K562 (cell line): Measurements from ENCODE around the gene PHC3. TPM values are rescaled to one million over a fixed set of nuclear protein-coding genes. Genes with fewer than 3 reads are reported as not detected.

Experiments
- ARID1B ChIP-seq: fragments of 450-650 bp; IDR thresholded peaks from 2 replicates; pipeline ENCODE4 v1.6.1; 2016; ENCODE audit warnings: antibody characterized with exemption, mild to moderate bottlenecking, inconsistent platforms
- CBFB ChIP-seq: sonication (generic); formaldehyde crosslinking; IDR thresholded peaks from 2 replicates; pipeline ENCODE4 v1.4.0; 2020; ENCODE audit warnings: mild to moderate bottlenecking, missing genetic modification reagents
- FOXK1 ChIP-seq: sonication (generic); formaldehyde crosslinking; IDR thresholded peaks from 2 replicates; pipeline ENCODE4 v1.8.0; 2022; ENCODE audit warnings: missing genetic modification reagents, mild to moderate bottlenecking, borderline replicate concordance
- HDGF ChIP-seq: fragments of 450-650 bp; IDR thresholded peaks from 2 replicates; pipeline ENCODE4 v1.6.1; 2016
- HMG20A ChIP-seq: fragments of 450-650 bp; formaldehyde crosslinking; conservative IDR thresholded peaks from 2 replicates; pipeline ENCODE4 v1.4.0; 2020; ENCODE audit warnings: mild to moderate bottlenecking, mixed read lengths
- HNRNPLL ChIP-seq: fragments of 200-400 bp; formaldehyde crosslinking; IDR thresholded peaks from 2 replicates; pipeline ENCODE4 v1.6.1; 2017; ENCODE audit warnings: low read length, low read depth, mild to moderate bottlenecking; ENCODE audit not compliant: poor library complexity, severe bottlenecking
- KAT2B ChIP-seq: IDR thresholded peaks from one replicate; pipeline ENCODE4 v1.6.1; 2012; ENCODE audit warnings: low read depth, mild to moderate bottlenecking, control low read depth, inconsistent platforms, low read length, moderate library complexity
- LCOR ChIP-seq: sonication (generic); formaldehyde crosslinking; IDR thresholded peaks from 2 replicates; pipeline ENCODE4 v1.8.0; 2022; ENCODE audit warnings: mild to moderate bottlenecking, missing genetic modification reagents
- NELFE ChIP-seq: IDR thresholded peaks from 2 replicates; pipeline ENCODE4 v1.6.1; 2011; ENCODE audit warnings: mild to moderate bottlenecking; ENCODE audit not compliant: insufficient read depth, insufficient read length
- NONO ChIP-seq, 2 experiments: fragments of 200-400 bp in 1 of 2; fragments of 450-650 bp in 1 of 2; formaldehyde crosslinking in 1 of 2; IDR thresholded peaks; 2 replicates each; pipeline ENCODE4 v1.6.1; 2017; ENCODE audit warnings: low read depth in 2 of 2, mild to moderate bottlenecking in 2 of 2, moderate library complexity in 2 of 2, low read length in 1 of 2
- PRPF4 ChIP-seq: fragments of 200-400 bp; formaldehyde crosslinking; IDR thresholded peaks from one replicate; pipeline ENCODE4 v1.6.1; 2017; ENCODE audit warnings: low read length, low read depth, mild to moderate bottlenecking; ENCODE audit not compliant: insufficient read depth, poor library complexity, severe bottlenecking
- RCOR1 ChIP-seq, 2 experiments: IDR thresholded peaks; 2 replicates each; pipeline ENCODE4 v1.6.1; 2012; ENCODE audit warnings: low read depth in 2 of 2, low read length in 2 of 2, borderline replicate concordance in 1 of 2, improper control_type of control experiment in 1 of 2
- RNF219 ChIP-seq: fragments of 250-450 bp; sonication (Bioruptor Pico); IDR thresholded peaks from 2 replicates; pipeline ENCODE4 v1.5.0; 2022; ENCODE audit warnings: mild to moderate bottlenecking
- SRF ChIP-seq, 2 experiments: fragments of 250-450, 450-650 bp in 1 of 2; sonication (Bioruptor Pico) in 1 of 2; sonication (generic) in 1 of 2; formaldehyde crosslinking; IDR thresholded peaks; 2 replicates each; pipeline versions ENCODE4 v1.5.0 to v1.5.1; 2020 to 2022; ENCODE audit warnings: mild to moderate bottlenecking in 1 of 2, missing genetic modification reagents in 1 of 2
- SRSF1 ChIP-seq: fragments of 200-400 bp; formaldehyde crosslinking; IDR thresholded peaks from 2 replicates; pipeline ENCODE4 v1.6.1; 2017; ENCODE audit warnings: mild to moderate bottlenecking, low read depth, low read length, moderate library complexity
- SRSF3 ChIP-seq: fragments of 200-400 bp; formaldehyde crosslinking; IDR thresholded peaks from 2 replicates; pipeline ENCODE4 v1.6.1; 2016; ENCODE audit warnings: mild to moderate bottlenecking, low read length, moderate library complexity; ENCODE audit not compliant: insufficient read depth
- TEAD2 ChIP-seq: fragments of 450-650 bp; IDR thresholded peaks from 2 replicates; pipeline ENCODE4 v1.6.1; 2016; ENCODE audit warnings: missing genetic modification characterization, control low read depth, missing compliant biosample characterization
- TRIM24 ChIP-seq, 2 experiments: fragments of 450-650 bp; IDR thresholded peaks; 2 replicates each; pipeline ENCODE4 v1.6.1; 2016
- VEZF1 ChIP-seq: fragments of 200-800 bp; sonication (Bioruptor generic); IDR thresholded peaks from 2 replicates; pipeline ENCODE4 v1.6.1; 2017; ENCODE audit warnings: missing genetic modification characterization, missing compliant biosample characterization
- ZBTB1 ChIP-seq: sonication (generic); formaldehyde crosslinking; IDR thresholded peaks from 2 replicates; pipeline ENCODE4 v1.8.1; 2023; ENCODE audit warnings: missing genetic modification reagents, low read depth, mild to moderate bottlenecking, borderline replicate concordance
- ZBTB17 ChIP-seq: fragments of 450-650 bp; formaldehyde crosslinking; IDR thresholded peaks from 2 replicates; pipeline ENCODE4 v1.4.0; 2020; ENCODE audit warnings: mild to moderate bottlenecking
- ZFP1 ChIP-seq: fragments of 450-650 bp; formaldehyde crosslinking; IDR thresholded peaks from 2 replicates; pipeline ENCODE4 v1.4.0; 2020; ENCODE audit warnings: mild to moderate bottlenecking, mixed read lengths
- ZFP36 ChIP-seq: fragments of 150-350 bp; IDR thresholded peaks from 2 replicates; pipeline ENCODE4 v1.6.1; 2018; ENCODE audit warnings: low read length, low read depth; ENCODE audit not compliant: partially characterized antibody
- ZFX ChIP-seq: sonication (generic); formaldehyde crosslinking; IDR thresholded peaks from 2 replicates; pipeline ENCODE4 v1.8.0; 2022; ENCODE audit warnings: mild to moderate bottlenecking, missing genetic modification reagents, moderate library complexity
- ZKSCAN1 ChIP-seq: fragments of 150-350 bp; IDR thresholded peaks from 2 replicates; pipeline ENCODE4 v1.6.1; 2016; ENCODE audit warnings: low read depth, low read length
- polyA plus RNA-seq, 8 experiments: library from polyadenylated mRNA; depleted of rRNA in 4 of 8; stranded (reverse) in 5 of 8; unstranded in 3 of 8; fragments of >200 nt; fragmentation: Nextera tagmentation in 2 of 8; fragmentation: Illumina TruSeq in 1 of 8; extraction: Ambion mirVana in 2 of 8; extraction: Trizol in 1 of 8; gene quantifications; 2 replicates each; pipeline versions ENCODE4 v1.2.1 to v1.2.3, GENCODE V29; 2011 to 2014; ENCODE audit warnings: inconsistent platforms in 1 of 8, missing spikeins in 1 of 8
- total RNA-seq, 7 experiments: library from RNA; depleted of rRNA in 6 of 7; stranded (reverse); fragments of >200 nt in 6 of 7; fragmentation: Illumina TruSeq in 2 of 7; extraction: Trizol in 2 of 7; gene quantifications; 2 replicates each; pipeline versions ENCODE4 v1.2.1 to v1.2.3, GENCODE V29; 2011 to 2021; ENCODE audit warnings: low replicate concordance in 1 of 7

The PHC3 gene
- total and polyA plus RNA-seq, 9 of the 15 experiments (the other 6 are each of a cell fraction or from before 2014, with no cell fraction given): 3.1 to 21.6 (median 10.5) TPM

- TF ChIP-seq VEZF1 (CRISPR knock-in tag): peak; percentile 97
- peak; percentile 53; the same call in 1 of the 2 replicates for TF ChIP-seq LCOR (CRISPR knock-in tag)
- TF ChIP-seq ZKSCAN1: no peak
- TF ChIP-seq FOXK1 (CRISPR knock-in tag): 0 out of 2 replicates have a peak, but pooled peaks have one; percentile 87
- TF ChIP-seq RNF219 (CRISPR knock-in tag): no peak
- no peak for TF ChIP-seq NELFE
- no peak for TF ChIP-seq HMG20A
- no peak for TF ChIP-seq ZFP1 (CRISPR knock-in tag)
- no peak for TF ChIP-seq TRIM24 (IDR thresholded peaks at IDR 0.05)
- TF ChIP-seq NONO (IDR thresholded peaks at IDR 0.05; ENCODE audit: low read depth in 2 of 2, low read length in 1 of 2): no peak
- no peak for TF ChIP-seq SRF (CRISPR knock-in tag; IDR thresholded peaks at IDR 0.05)
- peak in 1 of 2 experiments; percentile 69; a peak in 1 of 4 replicates for TF ChIP-seq RCOR1 (IDR thresholded peaks at IDR 0.05; ENCODE audit: borderline replicate concordance in 1 of 2, low read depth in 2 of 2, low read length in 2 of 2)
- TF ChIP-seq ZBTB17: no peak
- no peak; the same call in 1 of the 2 replicates for TF ChIP-seq ARID1B
- TF ChIP-seq ZFP36: no peak
- no peak for TF ChIP-seq ZBTB1
- TF ChIP-seq TEAD2 (tag): no peak
- peak; percentile 89 for TF ChIP-seq ZFX
- TF ChIP-seq KAT2B: no peak
- peak; percentile 57 for TF ChIP-seq HNRNPLL
- TF ChIP-seq CBFB (CRISPR knock-in tag): no peak
- TF ChIP-seq HDGF: no peak
- TF ChIP-seq SRSF3: 0 out of 2 replicates have a peak, but pooled peaks have one; percentile 42
- no peak for TF ChIP-seq PRPF4
- TF ChIP-seq SRSF1: no peak
Observed at GRCh38 chr3:170180908-170181885, at the start of gene PHC3 (continued).
